NT2/D1 (cell line): ENCODE results near the gene SLC47A1.

Source experiments
- SUZ12 ChIP-seq: IDR thresholded peaks from 2 replicates; pipeline ENCODE4 v1.6.1; 2011; ENCODE audit not compliant: insufficient read length, insufficient read depth; ENCODE audit errors: extremely low read depth
- YY1 ChIP-seq: IDR thresholded peaks from 2 replicates; pipeline ENCODE4 v1.6.1; 2011; ENCODE audit not compliant: insufficient read length, insufficient read depth
- ZNF274 ChIP-seq: IDR thresholded peaks from 2 replicates; pipeline ENCODE4 v1.6.1; 2011; ENCODE audit warnings: mild to moderate bottlenecking, low read depth, low read length

GRCh38 chr17:19541445-19541844 is 7.8 kb downstream of the SLC47A1 start:
- TF ChIP-seq SUZ12, result no peak
- no peak for TF ChIP-seq ZNF274
- no peak for TF ChIP-seq YY1
